PFSK-1 (cell line): Measurements from ENCODE around the gene CA5A.

Experiments used
- FOXP2 ChIP-seq: optimal IDR thresholded peaks from 2 replicates; pipeline ENCODE3; 2011; ENCODE audit warnings: borderline replicate concordance, control low read depth, inconsistent platforms; ENCODE audit not compliant: insufficient read depth; ENCODE audit errors: extremely low read length, extremely low read depth
- POLR2AphosphoS5 ChIP-seq: IDR thresholded peaks from 2 replicates; pipeline ENCODE4 v1.6.1; 2012; ENCODE audit warnings: low read depth, mild to moderate bottlenecking, control low read depth, low read length, moderate library complexity
- REST ChIP-seq, 2 experiments: IDR thresholded peaks; 2 replicates each; pipeline versions ENCODE4 v1.6.1 to v1.8.0; 2011 to 2012; ENCODE audit warnings: low read depth in 2 of 2, low read length in 2 of 2, control low read depth in 1 of 2, inconsistent platforms in 1 of 2, mild to moderate bottlenecking in 1 of 2, moderate library complexity in 1 of 2; ENCODE audit not compliant: insufficient read depth in 1 of 2
- SIN3A ChIP-seq: IDR thresholded peaks from 2 replicates; pipeline ENCODE4 v1.6.1; 2012; ENCODE audit warnings: mild to moderate bottlenecking, low read length, moderate library complexity, borderline replicate concordance; ENCODE audit not compliant: insufficient read depth
- TAF1 ChIP-seq: IDR thresholded peaks from 2 replicates; pipeline ENCODE4 v1.6.1; 2012; ENCODE audit warnings: low read length, control low read depth, borderline replicate concordance; ENCODE audit not compliant: insufficient read depth

- no peak for TF ChIP-seq REST (IDR thresholded peaks at IDR 0.05; ENCODE audit: insufficient read depth in 1 of 2, low read depth in 2 of 2, low read length in 2 of 2)
- no peak for TF ChIP-seq SIN3A
- TF ChIP-seq POLR2AphosphoS5, result no peak
- TF ChIP-seq TAF1, result no peak
- no peak for TF ChIP-seq FOXP2
These were observed 56.1 kb downstream of the CA5A start for GRCh38 chr16:87880117-87880696.
